Glomerular visceral epithelial cell (primary cell): ENCODE data around the gene RB1.
"Not testable (repeated sequence)": the region's sequence is repeated elsewhere in the genome, so short reads cannot be mapped to it uniquely, and the experiment has no call there.

Experiments
- DNase-seq: peaks from one replicate; pipeline ENCODE4 v3.0.0-alpha.2; 2016; ENCODE audit errors: extremely low spot score

The RB1 gene

GRCh38 chr13:48448959-48449614 is 145.5 kb downstream of the RB1 start:
- DNase-seq = no peak

GRCh38 chr13:48449656-48450055 is 146.1 kb downstream of the RB1 start:
- no peak for DNase-seq

DNA sequence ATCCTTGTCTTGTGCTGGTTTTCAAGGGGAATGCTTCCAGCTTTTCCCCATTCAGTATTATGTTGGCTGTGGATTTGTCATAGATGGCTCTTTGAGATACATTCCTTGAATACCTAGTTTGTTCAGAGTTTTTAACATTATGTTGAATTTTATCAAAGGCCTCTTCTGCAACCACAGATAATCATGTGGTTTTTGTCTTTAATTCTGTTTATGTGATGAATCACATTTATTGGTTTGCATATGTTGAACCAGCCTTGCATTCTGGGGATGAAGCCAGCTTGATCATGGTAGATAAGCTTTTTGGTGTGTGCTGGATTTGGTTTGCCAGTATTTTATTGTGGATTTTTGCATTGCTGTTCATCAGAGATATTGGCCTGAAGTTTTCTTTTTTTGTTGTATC is 147.6 kb downstream of the RB1 start:
- not testable (repeated sequence) for DNase-seq

DNA sequence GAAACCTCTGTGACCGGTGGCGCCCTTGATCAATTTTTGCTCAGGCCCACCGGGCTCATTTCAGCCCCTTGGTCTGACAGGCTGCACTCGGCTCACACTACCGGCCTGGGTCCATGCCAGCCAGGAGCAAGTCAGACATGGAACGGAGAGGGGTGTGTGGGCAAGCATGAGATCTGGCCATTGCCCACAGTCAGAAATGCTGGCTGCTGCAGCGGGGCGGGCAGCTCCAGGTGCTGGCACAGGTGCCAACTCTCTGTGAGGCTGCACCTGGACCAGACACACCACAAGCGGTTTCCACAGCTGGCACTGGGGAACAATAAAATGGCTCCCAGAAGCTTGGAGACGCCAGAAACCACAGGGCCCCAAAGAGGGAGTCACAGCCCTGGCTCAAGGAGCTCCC is 153.0 kb downstream of the RB1 start:
- no peak for DNase-seq

DNA sequence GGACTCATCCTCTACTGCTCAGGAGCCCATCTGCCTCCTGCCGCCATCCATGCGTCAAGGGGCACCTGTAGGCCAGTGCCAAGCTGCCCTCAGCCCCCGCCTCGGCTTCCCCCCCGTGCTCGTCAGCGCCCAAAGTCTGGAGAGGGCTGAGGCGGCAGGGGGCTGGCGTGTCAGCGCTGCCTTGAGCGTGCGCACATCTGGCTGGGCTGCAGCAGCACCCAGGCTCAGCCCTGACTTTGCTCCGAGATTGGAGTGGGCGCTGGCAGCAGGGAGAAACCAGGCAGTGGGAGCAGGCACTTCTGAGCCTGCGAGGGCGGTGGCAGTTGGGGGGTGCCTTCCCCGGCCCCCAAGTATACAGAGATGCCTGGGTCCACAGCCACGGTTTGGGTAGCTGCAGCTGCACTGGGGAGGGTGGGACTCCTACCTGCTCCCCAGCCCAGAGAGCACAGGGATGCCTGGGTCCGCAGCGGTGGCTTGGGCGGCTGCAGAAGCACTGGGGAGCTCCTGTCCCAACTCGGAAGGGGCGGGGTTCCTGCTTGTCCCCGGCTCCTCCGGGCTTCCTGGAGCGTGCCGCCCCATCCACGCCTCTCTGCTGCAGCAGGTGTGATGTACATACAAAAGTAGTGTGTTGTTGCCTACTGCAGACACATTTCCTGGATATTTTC is 154.2 kb downstream of the RB1 start:
- no peak for DNase-seq

- no peak for DNase-seq
These were observed 171.7 kb downstream of the RB1 start for GRCh38 chr13:48475230-48475629.

DNA sequence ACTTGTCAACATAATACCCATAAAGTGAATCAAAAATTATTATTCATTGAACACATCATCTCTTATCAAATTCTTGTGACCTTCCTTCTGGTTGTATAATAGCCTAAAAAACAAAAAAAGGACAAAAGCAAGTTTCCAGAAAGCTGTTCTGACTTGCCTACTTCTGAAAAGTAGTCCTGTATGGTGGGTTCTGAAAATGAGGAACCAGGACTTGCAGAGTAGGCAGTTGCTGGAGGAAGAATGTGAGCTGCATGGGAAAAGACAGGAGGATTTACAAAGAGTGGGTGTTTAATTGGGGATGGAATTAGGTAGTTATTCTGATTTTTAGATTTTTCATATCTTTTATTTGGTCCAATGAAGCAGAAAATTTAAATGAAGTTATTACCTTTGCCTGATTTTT is 172.7 kb downstream of the RB1 start:
- DNase-seq = no peak

DNA sequence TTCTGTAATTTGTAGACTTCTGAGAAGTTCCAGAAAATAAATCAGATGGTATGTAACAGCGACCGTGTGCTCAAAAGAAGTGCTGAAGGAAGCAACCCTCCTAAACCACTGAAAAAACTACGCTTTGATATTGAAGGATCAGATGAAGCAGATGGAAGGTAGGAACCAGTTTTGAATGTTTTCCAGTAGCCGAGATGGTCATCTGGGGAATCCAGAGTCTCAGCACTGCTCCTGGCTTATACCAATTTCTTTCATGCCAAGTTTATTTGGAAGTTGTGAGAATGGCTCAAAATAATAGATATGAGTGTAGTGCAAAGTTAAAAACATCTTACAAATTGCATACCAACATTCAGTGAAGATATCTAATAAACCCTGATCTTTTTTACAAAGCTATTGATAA is 173.1 kb downstream of the RB1 start:
- DNase-seq = no peak

DNA sequence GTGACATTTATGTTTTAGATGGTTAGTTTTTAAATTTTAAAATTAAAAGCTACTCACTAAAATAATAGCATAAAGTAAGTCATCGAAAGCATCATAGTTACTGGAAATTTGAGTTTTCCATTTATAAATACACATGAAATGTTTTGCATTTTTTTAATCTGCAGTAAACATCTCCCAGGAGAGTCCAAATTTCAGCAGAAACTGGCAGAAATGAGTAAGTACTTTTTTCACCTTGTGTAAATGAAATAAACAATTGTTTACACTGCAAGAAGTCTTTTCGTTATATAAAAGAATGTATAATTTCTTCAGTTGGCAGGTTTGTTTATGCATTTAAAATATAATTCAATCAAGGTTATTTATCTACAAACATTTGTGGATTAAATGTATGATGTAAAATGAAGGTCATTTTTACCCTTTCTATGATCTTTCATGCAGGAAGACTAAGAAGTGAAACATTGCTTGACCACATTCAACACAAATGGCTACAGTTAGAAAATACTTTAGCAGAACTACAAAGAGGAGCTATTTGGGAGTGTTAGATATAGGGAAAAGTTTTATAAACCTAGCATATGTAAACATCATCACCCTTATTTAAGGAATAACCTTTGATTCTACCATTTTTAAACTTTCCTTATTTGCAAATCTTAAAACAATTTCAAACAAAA is 173.8 kb downstream of the RB1 start:
- DNase-seq = no peak

DNA sequence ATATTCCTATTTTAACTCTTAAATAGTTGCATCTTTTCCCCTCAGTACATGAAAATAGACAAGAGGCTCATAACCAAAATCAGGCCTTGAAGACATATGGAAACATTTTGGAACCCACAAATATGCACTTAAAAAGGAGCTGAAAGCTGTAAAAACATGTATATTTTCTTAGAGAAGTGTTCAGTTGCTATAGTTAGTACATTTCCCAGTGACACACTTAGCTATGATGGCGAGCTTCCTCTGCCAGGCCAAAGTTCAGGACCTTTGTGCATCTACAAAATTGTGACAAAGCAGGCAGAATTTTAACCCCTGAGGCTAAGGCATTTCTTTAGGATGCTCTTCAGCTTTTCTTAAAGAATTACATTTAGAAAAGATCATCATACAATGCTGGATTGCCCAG is 174.8 kb downstream of the RB1 start:
- DNase-seq = no peak

DNA sequence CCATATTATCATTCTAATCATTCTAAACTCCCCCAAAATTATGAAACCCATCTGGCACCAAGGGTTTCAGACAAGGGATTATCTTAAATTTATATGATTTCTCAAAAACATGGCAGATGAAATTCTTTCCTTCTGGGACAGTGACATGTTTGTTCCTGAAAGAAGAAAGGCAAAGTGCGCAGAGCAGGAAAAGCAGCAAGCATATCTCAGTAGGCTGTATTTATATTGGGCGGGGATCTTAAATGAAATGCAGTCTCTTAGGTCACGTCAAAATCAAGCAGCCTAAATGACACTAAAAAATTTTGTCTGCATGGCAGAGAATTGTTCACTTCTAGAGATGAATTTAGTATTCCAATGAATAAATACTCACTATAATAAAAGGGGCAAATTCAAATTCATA is 180.0 kb downstream of the RB1 start:
- no peak for DNase-seq

DNA sequence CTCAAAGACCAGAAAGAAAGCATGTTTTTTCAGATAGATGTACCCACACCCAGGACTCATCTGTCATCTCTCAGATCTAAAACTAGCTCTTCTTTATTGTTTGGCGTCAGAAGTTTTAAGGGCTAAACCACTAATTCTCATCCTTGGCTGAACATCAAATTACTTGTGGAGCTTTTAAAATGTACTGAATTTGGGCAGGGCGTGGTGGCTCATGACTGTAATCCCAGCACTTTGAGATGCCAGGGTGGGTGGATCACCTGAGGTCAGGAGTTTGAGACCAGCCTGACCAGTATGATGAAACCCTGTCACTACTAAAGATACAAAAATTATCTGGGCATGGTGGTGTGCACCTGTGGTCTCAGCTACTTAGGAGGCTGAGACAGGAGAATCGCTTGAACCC is 181.9 kb downstream of the RB1 start:
- no peak for DNase-seq

- DNase-seq = no peak
These were observed 182.8 kb downstream of the RB1 start for GRCh38 chr13:48486362-48486761.

DNA sequence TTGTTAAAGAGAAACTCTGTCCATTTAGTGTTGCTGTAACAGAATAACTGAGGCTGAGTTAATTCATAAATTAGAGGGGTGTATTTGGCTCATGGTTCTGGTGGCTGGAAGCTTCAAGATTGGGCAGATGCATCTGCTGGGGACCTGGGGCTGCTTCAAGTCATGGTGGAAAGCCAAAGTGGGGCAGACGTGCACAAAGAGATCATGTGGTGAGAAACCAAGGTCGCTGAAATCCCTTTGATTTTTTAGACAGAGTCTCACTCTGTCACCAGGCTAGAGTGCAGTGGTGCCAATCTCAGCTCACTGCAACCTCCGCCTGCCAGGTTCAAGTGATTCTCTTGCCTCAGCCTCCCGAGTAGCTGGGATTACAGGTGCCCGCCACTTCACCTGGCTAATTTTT is 183.3 kb downstream of the RB1 start:
- DNase-seq = no peak

GRCh38 chr13:48487968-48488367 is 184.4 kb downstream of the RB1 start:
- no peak for DNase-seq

DNA sequence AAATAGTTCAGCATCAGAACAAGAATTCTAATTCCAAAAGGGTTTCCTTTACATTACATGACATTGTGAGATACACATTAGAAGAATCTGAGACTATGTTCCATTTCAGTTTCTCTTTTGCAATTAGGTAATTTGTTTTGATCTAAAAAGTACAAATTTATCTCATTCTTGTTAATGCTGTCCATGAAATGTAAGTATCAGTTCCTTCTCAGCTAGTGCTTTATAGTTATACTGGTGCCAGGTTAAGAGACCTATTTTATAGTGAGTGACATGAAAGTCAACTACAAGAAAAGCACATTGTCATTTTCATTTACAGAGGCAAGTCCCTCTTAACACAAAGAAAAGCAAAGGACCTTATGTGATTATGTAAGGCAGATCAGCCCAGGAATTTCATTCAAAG is 185.4 kb downstream of the RB1 start:
- DNase-seq = no peak

GRCh38 chr13:48489666-48490065 is 186.1 kb downstream of the RB1 start:
- no peak for DNase-seq

GRCh38 chr13:48490241-48490640 is 186.7 kb downstream of the RB1 start:
- DNase-seq = no peak

DNA sequence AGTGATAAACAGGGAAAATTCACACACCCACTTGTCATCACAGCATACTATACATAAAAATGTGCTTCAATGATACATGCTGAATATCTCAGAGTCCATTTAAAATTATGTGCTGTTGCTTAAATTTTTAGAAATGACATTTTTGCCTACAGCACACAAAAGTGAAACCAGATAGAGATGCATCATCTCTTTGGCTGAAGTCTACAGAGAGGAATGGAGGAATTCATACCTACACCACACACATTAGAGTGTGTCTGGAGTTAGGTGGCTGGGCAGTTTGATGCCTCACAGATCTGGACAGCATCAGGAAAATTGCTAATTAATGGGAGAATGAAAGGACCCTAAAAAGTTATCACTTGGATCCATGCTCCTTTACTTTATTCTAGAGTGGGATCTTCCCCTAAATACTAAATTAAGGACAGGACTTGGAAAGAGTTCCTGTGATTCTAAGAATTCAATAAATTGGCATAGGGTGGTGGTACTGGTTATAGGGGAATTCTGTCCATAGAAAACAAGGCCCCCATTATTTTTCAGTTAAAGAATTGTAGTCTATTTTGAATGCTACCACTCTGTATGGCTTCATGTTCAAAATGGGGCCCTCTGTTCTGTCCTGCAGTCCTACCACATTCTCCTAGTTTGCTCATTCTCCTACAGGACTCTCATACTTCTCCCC is 188.0 kb downstream of the RB1 start:
- no peak for DNase-seq

DNA sequence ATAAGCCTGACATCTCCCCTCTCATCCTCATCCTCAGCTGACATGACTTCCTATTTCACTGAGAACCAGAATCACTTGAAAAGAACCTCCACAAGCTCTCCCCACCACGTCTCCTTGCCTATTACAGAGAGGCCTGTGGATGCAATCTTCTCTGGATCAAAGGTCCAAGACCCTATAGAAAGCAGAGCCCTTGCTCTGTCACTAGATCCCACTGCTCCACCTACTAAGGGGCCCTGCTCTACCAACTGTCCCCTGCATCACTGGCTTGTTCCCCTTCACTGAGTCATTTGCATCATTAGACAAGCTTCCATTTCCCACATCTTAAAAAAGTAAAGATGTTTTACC is 188.5 kb downstream of the RB1 start:
- DNase-seq = no peak

DNA sequence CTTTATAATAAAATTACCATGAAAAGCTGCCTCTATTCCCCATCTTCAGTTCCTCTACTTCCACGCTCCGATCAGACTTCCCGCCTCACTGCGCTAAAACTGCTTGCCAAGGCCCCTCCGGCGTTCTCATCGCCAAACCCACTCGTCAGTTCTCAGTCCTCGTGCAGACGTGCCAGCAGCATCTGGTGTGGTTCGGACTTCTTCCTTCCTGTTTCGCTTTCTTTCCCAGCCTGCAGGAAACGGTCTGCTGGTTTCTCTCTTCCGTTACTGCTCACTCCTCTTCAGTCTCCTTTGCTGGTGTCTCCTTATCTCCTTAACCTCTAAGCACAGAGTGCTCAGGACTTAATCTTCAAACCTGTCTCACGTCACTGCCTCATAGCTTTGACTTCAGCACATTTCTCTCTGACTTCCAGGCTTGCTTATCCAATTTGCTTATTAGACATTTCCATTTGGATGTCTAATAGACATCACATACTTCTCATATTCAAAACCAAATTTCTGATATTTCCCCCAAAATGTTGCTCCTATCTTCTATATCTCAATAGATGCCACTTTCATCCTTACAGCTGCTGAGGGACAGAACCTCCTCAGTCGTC is 189.0 kb downstream of the RB1 start:
- no peak for DNase-seq

GRCh38 chr13:48493066-48493765 is 189.7 kb downstream of the RB1 start:
- no peak for DNase-seq
